ENCODE data around the gene MRPL36.
"Not testable (repeated sequence)": the region's sequence is repeated elsewhere in the genome, so short reads cannot be mapped to it uniquely, and the experiment has no call there.

Gene MRPL36

GRCh38 chr5:1799602-1800471 lies at the start of gene MRPL36:
MRPL36 (minus strand) TSS chr5:1799837; CDS start chr5:1798935, 902 bp downstream.
- in situ Hi-C loops (cut with HindIII; ENCODE audit: low sequenced_read_pairs) = loop anchor here (5.0 kb wide), 1 partner anchor 38 kb away; no protein-coding TSS in a partner anchor

- in situ Hi-C loops (cut with HindIII; ENCODE audit: low sequenced_read_pairs) = no loop called here
Observed at GRCh38 chr5:1847611-1848010, 48.0 kb upstream of the MRPL36 start.

- in situ Hi-C loops (cut with HindIII; ENCODE audit: low sequenced_read_pairs) = no loop called here
Observed at GRCh38 chr5:1847056-1847455, 47.4 kb upstream of the MRPL36 start.

GRCh38 chr5:1846583-1846982 lies 46.9 kb upstream of the MRPL36 start:
- in situ Hi-C loops (cut with HindIII; ENCODE audit: low sequenced_read_pairs) = no loop called here

- in situ Hi-C loops (cut with HindIII; ENCODE audit: low sequenced_read_pairs) = no loop called here
Observed at GRCh38 chr5:1845696-1846095, 46.1 kb upstream of the MRPL36 start.

- in situ Hi-C loops (cut with HindIII; ENCODE audit: low sequenced_read_pairs) = no loop called here
Observed at GRCh38 chr5:1844708-1845436, 45.2 kb upstream of the MRPL36 start.

- in situ Hi-C loops (cut with HindIII; ENCODE audit: low sequenced_read_pairs) = not testable (repeated sequence)
Observed at GRCh38 chr5:1843761-1844160, 44.1 kb upstream of the MRPL36 start.

- in situ Hi-C loops (cut with HindIII; ENCODE audit: low sequenced_read_pairs) = no loop called here
Observed at GRCh38 chr5:1842004-1842819, 42.6 kb upstream of the MRPL36 start.

GRCh38 chr5:1840741-1841521 lies 41.3 kb upstream of the MRPL36 start:
- in situ Hi-C loops (cut with HindIII; ENCODE audit: low sequenced_read_pairs) = no loop called here

- in situ Hi-C loops (cut with HindIII; ENCODE audit: low sequenced_read_pairs) = no loop called here
Observed at GRCh38 chr5:1840071-1840547, 40.5 kb upstream of the MRPL36 start.

- in situ Hi-C loops (cut with HindIII; ENCODE audit: low sequenced_read_pairs) = no loop called here
Observed at GRCh38 chr5:1838013-1838412, 38.4 kb upstream of the MRPL36 start.

GRCh38 chr5:1836891-1837880 lies 37.5 kb upstream of the MRPL36 start:
- in situ Hi-C loops (cut with HindIII; ENCODE audit: low sequenced_read_pairs) = no loop called here

- in situ Hi-C loops (cut with HindIII; ENCODE audit: low sequenced_read_pairs) = no loop called here
Observed at GRCh38 chr5:1836176-1836890, 36.7 kb upstream of the MRPL36 start.

- in situ Hi-C loops (cut with HindIII; ENCODE audit: low sequenced_read_pairs) = no loop called here
Observed at GRCh38 chr5:1835431-1835830, 35.8 kb upstream of the MRPL36 start.

GRCh38 chr5:1834721-1835429 lies 35.2 kb upstream of the MRPL36 start:
- in situ Hi-C loops (cut with HindIII; ENCODE audit: low sequenced_read_pairs) = no loop called here

GRCh38 chr5:1834022-1834551 lies 34.5 kb upstream of the MRPL36 start:
- in situ Hi-C loops (cut with HindIII; ENCODE audit: low sequenced_read_pairs) = no loop called here

- in situ Hi-C loops (cut with HindIII; ENCODE audit: low sequenced_read_pairs) = no loop called here
Observed at GRCh38 chr5:1833264-1834021, 33.8 kb upstream of the MRPL36 start.
